Measurements from ENCODE around the gene POU2F3.
A peak's percentile ranks its signal among the peaks of the same experiment; 100 is the strongest.

POU2F3 gene

DNA sequence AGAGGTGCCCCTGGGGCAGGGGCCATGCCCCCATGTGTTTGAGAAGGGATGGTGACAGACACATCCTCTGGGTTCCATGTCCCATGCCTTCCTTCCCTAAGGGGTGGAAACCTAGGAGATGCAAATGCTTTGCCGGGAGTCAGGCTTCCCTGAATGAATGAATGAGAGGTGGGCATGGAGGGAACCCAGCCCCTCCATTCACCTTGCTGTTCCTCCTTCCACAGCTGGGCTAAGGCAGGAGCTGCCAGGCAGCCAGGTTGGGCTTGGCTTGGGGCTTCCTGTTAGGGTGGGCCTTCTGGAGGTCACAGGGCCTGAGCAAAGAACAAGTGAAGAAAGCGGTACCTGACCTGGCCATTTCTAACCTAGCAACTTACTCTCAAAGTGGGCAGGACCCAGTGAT is 926 bp downstream of the POU2F3 start:
- H3K4me1 ChIP-seq (ENCODE audit: control insufficient read depth in 1 of 2, insufficient read depth in 2 of 2, low read length in 2 of 2) = peaks cover 5 to 6% of the 10 kb centered on the region in 2 experiments

DNA sequence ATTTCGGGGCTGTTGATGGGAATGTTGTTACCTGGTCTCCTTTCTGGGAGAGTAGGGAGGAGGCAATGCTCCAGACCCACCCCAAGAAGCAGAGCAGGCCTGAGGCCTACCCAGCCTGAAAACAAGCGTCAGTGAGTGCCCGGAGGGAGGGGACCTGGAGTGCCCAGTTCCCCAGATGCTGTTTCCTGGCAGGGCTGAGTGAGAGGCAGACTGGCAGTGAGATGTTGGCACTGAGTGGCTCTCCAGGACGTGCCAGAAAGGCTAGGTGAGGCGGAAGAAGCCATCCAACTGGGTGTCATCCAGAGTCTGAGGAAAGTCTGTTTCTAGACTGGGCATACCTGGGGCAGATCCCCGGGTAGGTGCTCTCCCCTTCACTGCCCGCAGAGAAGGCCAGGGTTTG is 1.3 kb downstream of the POU2F3 start:
- DNase-seq = no peak
- no peak overlapping the region for H3K14ac ChIP-seq (ENCODE audit: low read length)
- no peak overlapping the region for H3K4me2 ChIP-seq (ENCODE audit: low read length)
- no peak overlapping the region for H2BK12ac ChIP-seq (ENCODE audit: low read length)
- peaks cover 4% of the 10 kb centered on the region in 2 experiments for H3K4me1 ChIP-seq (ENCODE audit: control insufficient read depth in 1 of 2, insufficient read depth in 2 of 2, low read length in 2 of 2)
- no peak overlapping the region for H2AK5ac ChIP-seq (ENCODE audit: low read length)
- H3K79me1 ChIP-seq (ENCODE audit: low read length) = no peaks in the 10 kb centered on the region
- no peak overlapping the region for H3K9ac ChIP-seq (ENCODE audit: low read length)
- H3K27me3 ChIP-seq (ENCODE audit: insufficient read depth, low read length) = peaks cover 17% of the 10 kb centered on the region
- H2BK5ac ChIP-seq (ENCODE audit: low read depth, low read length, poor library complexity) = no peak overlapping the region
- no peaks in the 10 kb centered on the region for H3K79me2 ChIP-seq (ENCODE audit: control insufficient read depth, insufficient read depth, low read length, poor library complexity)
- no peak overlapping the region for H2BK120ac ChIP-seq (ENCODE audit: insufficient read depth, low read length, poor library complexity)
- H3K23ac ChIP-seq (ENCODE audit: low read length) = no peak overlapping the region
- peaks cover 2% of the 10 kb centered on the region for H3K9me3 ChIP-seq (ENCODE audit: insufficient read depth, low read depth, low read length)
- WGBS (ENCODE audit: extremely low coverage, insufficient coverage, insufficient read length) = no CpG with 5 or more reads among the region's 7 CpGs
- H3K4me3 ChIP-seq (ENCODE audit: low read depth, low read length) = no peak overlapping the region
- no peak overlapping the region for H3K4ac ChIP-seq (ENCODE audit: low read depth, low read length)
- no peak overlapping the region for H3K27ac ChIP-seq (ENCODE audit: low read depth, low read length)
- H4K8ac ChIP-seq (ENCODE audit: low read depth, low read length) = no peak overlapping the region
- H4K12ac ChIP-seq (ENCODE audit: low read depth, low read length) = no peak overlapping the region
- no peaks in the 10 kb centered on the region for H3K36me3 ChIP-seq (ENCODE audit: control insufficient read depth in 1 of 2, insufficient read depth in 2 of 2, low read length in 2 of 2)
- H3K18ac ChIP-seq (ENCODE audit: low read length) = no peak overlapping the region
- H2AFZ ChIP-seq (ENCODE audit: insufficient read depth, low read length, poor library complexity) = no peak overlapping the region
- H4K91ac ChIP-seq (ENCODE audit: low read depth, low read length) = no peak overlapping the region

More for the DNA sequence above, 926 bp downstream of the POU2F3 start:
- Histone ChIP-seq H3K27ac (ENCODE audit: low read depth, low read length) (no peak overlapping the region), H3K9ac (ENCODE audit: low read length) (no peak overlapping the region), H3K27me3 (ENCODE audit: insufficient read depth, low read length) (peaks cover 17% of the 10 kb centered on the region), H2AK5ac (ENCODE audit: low read length) (no peak overlapping the region), H3K79me1 (ENCODE audit: low read length) (peaks cover under 1% of the 10 kb centered on the region), H3K9me3 (ENCODE audit: insufficient read depth, low read depth, low read length) (peaks cover 2% of the 10 kb centered on the region), H2AFZ (ENCODE audit: insufficient read depth, low read length, poor library complexity) (no peak overlapping the region), H3K79me2 (ENCODE audit: control insufficient read depth, insufficient read depth, low read length, poor library complexity) (no peaks in the 10 kb centered on the region), H3K23ac (ENCODE audit: low read length) (no peak overlapping the region), H3K4me3 (ENCODE audit: low read depth, low read length) (peak overlapping the region; percentile 21), H2BK12ac (ENCODE audit: low read length) (no peak overlapping the region), H3K36me3 (ENCODE audit: control insufficient read depth in 1 of 2, insufficient read depth in 2 of 2, low read length in 2 of 2) (no peaks in the 10 kb centered on the region), H3K18ac (ENCODE audit: low read length) (no peak overlapping the region), H3K4me2 (ENCODE audit: low read length) (no peak overlapping the region), H3K4ac (ENCODE audit: low read depth, low read length) (no peak overlapping the region), H2BK120ac (ENCODE audit: insufficient read depth, low read length, poor library complexity) (no peak overlapping the region), H2BK5ac (ENCODE audit: low read depth, low read length, poor library complexity) (no peak overlapping the region), H4K8ac (ENCODE audit: low read depth, low read length) (no peak overlapping the region), H4K12ac (ENCODE audit: low read depth, low read length) (no peak overlapping the region), H4K91ac (ENCODE audit: low read depth, low read length) (no peak overlapping the region), H3K14ac (ENCODE audit: low read length) (no peak overlapping the region)
- no CpG with 5 or more reads among the region's 2 CpGs for WGBS (ENCODE audit: extremely low coverage, insufficient coverage, insufficient read length)
- DNase-seq = no peak

DNA sequence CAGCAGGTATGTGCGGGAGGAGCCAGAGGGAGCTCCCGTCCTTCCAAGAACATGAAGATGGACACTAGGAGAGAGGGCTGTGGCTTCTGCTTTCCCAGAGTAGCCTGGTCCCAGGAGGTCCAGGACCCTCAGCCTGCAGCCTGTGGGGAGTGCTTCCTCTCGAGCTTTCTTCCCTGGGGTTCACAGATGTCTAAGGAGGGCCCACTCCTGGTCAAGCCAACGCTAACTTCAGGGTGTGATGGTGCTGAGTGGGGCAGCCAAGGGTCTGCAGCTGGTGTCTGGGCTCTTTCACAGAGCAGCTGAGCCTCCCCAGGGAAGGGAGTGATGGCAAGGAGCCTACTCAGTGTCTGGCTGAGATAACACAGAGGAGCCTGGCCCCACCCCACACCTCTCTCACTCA is 3.3 kb downstream of the POU2F3 start:
- no peak overlapping the region for H3K9ac ChIP-seq (ENCODE audit: low read length)
- no peak overlapping the region for H2AFZ ChIP-seq (ENCODE audit: insufficient read depth, low read length, poor library complexity)
- H3K27me3 ChIP-seq (ENCODE audit: insufficient read depth, low read length) = peaks cover 17% of the 10 kb centered on the region
- no CpG with 5 or more reads among the region's 4 CpGs for WGBS (ENCODE audit: extremely low coverage, insufficient coverage, insufficient read length)
- no peak overlapping the region for H3K4me3 ChIP-seq (ENCODE audit: low read depth, low read length)
- no peak overlapping the region for H4K12ac ChIP-seq (ENCODE audit: low read depth, low read length)
- no peak overlapping the region for H3K23ac ChIP-seq (ENCODE audit: low read length)
- no peak overlapping the region for H3K14ac ChIP-seq (ENCODE audit: low read length)
- no peak overlapping the region for H4K91ac ChIP-seq (ENCODE audit: low read depth, low read length)
- H3K27ac ChIP-seq (ENCODE audit: low read depth, low read length) = no peak overlapping the region
- H2AK5ac ChIP-seq (ENCODE audit: low read length) = no peak overlapping the region
- no peaks in the 10 kb centered on the region for H3K36me3 ChIP-seq (ENCODE audit: control insufficient read depth in 1 of 2, insufficient read depth in 2 of 2, low read length in 2 of 2)
- no peak for DNase-seq
- no peak overlapping the region for H2BK12ac ChIP-seq (ENCODE audit: low read length)
- no peaks in the 10 kb centered on the region for H3K79me2 ChIP-seq (ENCODE audit: control insufficient read depth, insufficient read depth, low read length, poor library complexity)
- no peaks in the 10 kb centered on the region for H3K79me1 ChIP-seq (ENCODE audit: low read length)
- H3K4me2 ChIP-seq (ENCODE audit: low read length) = no peak overlapping the region
- H3K4ac ChIP-seq (ENCODE audit: low read depth, low read length) = no peak overlapping the region
- H2BK5ac ChIP-seq (ENCODE audit: low read depth, low read length, poor library complexity) = no peak overlapping the region
- H3K18ac ChIP-seq (ENCODE audit: low read length) = no peak overlapping the region
- peaks cover 2% of the 10 kb centered on the region for H3K9me3 ChIP-seq (ENCODE audit: insufficient read depth, low read depth, low read length)
- no peak overlapping the region for H2BK120ac ChIP-seq (ENCODE audit: insufficient read depth, low read length, poor library complexity)
- no peak overlapping the region for H4K8ac ChIP-seq (ENCODE audit: low read depth, low read length)
- peaks cover 4% of the 10 kb centered on the region in 2 experiments for H3K4me1 ChIP-seq (ENCODE audit: control insufficient read depth in 1 of 2, insufficient read depth in 2 of 2, low read length in 2 of 2)

DNA sequence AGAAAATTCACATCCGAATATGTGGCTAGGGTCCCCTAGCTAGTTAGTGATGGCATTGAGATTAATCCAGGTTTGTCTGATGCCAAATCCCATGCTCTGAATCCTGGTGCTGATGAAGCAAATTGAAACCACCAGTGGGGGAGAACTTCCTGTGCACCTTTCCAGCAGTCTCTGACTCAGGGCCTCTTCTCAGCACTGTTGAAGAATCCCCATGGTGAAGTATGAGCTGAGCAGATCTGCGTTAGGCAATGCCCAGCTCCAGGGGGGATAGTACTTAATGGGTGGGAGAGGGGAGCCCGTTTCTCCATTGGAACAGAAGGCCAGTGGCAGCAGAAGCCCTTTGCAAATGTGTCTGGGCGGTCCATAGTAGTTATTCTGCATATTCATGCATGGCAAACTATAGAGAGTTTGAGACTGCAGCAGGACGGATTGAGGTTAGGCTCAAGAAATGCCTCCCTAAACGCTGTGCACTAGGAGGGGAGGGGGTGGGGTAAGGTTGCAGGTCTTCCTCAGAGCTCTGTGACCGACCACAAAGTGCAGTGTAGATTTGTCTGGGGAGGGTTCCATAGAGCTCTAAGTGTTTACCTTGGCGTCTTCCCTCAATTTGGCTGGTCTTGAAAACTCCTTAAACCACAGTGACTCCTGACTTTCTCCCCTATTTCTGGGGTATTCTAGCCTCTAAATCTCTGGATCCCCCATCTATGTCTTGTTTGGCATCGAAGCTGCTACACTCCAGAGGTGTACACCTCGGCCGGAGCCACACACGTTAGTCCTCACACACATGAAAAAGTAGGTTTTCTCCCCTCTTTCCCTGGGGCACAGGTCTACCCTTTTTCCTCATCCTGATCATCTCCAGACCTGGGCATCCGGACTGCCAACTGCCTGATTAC is 4.8 kb downstream of the POU2F3 start:
- Histone ChIP-seq H3K36me3 (ENCODE audit: control insufficient read depth in 1 of 2, insufficient read depth in 2 of 2, low read length in 2 of 2) (no peaks in the 10 kb centered on the region), H3K9ac (ENCODE audit: low read length) (no peak overlapping the region), H3K27ac (ENCODE audit: low read depth, low read length) (no peak overlapping the region), H2BK5ac (ENCODE audit: low read depth, low read length, poor library complexity) (no peak overlapping the region), H4K12ac (ENCODE audit: low read depth, low read length) (no peak overlapping the region), H3K4ac (ENCODE audit: low read depth, low read length) (no peak overlapping the region), H4K8ac (ENCODE audit: low read depth, low read length) (no peak overlapping the region), H3K79me1 (ENCODE audit: low read length) (no peaks in the 10 kb centered on the region), H2BK120ac (ENCODE audit: insufficient read depth, low read length, poor library complexity) (no peak overlapping the region), H3K27me3 (ENCODE audit: insufficient read depth, low read length) (peaks cover 10% of the 10 kb centered on the region), H3K4me2 (ENCODE audit: low read length) (no peak overlapping the region), H3K79me2 (ENCODE audit: control insufficient read depth, insufficient read depth, low read length, poor library complexity) (no peaks in the 10 kb centered on the region), H2BK12ac (ENCODE audit: low read length) (no peak overlapping the region), H3K4me1 (ENCODE audit: control insufficient read depth in 1 of 2, insufficient read depth in 2 of 2, low read length in 2 of 2) (peaks cover 4 to 6% of the 10 kb centered on the region in 2 experiments), H3K14ac (ENCODE audit: low read length) (no peak overlapping the region), H3K4me3 (ENCODE audit: low read depth, low read length) (no peak overlapping the region), H2AFZ (ENCODE audit: insufficient read depth, low read length, poor library complexity) (no peak overlapping the region), H3K9me3 (ENCODE audit: insufficient read depth, low read depth, low read length) (peaks cover 2% of the 10 kb centered on the region), H3K18ac (ENCODE audit: low read length) (no peak overlapping the region), H4K91ac (ENCODE audit: low read depth, low read length) (no peak overlapping the region), H2AK5ac (ENCODE audit: low read length) (no peak overlapping the region), H3K23ac (ENCODE audit: low read length) (no peak overlapping the region)
- no CpG with 5 or more reads among the region's 13 CpGs for WGBS (ENCODE audit: extremely low coverage, insufficient coverage, insufficient read length)
- DNase-seq = no peak
